Measurements from ENCODE around the gene AHCY.

DNA sequence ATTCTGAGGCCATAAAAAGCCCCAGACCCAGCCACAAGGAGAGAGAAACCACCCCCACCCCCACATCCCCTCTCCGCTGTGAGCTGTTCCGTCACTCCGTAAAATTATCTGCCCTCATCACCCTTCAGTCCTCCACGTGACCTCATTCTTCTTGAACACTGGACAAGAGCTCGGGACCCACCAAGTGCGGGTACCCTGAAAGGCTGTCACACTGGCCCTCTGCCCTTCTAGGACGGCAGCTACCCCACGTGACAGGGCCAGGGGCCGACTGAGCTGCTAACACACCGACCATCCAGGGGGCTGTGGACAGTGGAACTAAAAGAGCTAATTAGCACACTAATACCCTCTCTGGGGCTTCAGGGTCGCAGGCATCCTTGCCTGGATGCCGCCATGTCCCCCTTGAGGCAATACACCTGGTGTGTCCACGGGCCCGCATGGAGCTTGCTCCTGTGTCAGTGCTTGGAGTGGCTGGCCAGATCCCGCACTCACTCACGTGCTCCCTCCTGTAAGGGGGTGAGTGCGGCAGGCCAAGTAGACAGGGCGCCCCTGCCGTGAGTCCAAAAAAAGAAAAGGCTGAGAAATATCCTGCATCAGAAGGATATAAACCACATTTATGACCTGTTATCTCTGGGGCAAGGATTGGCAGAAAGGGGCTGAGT is 29.2 kb upstream of the AHCY start:
- TF ChIP-seq, protein P1, sequence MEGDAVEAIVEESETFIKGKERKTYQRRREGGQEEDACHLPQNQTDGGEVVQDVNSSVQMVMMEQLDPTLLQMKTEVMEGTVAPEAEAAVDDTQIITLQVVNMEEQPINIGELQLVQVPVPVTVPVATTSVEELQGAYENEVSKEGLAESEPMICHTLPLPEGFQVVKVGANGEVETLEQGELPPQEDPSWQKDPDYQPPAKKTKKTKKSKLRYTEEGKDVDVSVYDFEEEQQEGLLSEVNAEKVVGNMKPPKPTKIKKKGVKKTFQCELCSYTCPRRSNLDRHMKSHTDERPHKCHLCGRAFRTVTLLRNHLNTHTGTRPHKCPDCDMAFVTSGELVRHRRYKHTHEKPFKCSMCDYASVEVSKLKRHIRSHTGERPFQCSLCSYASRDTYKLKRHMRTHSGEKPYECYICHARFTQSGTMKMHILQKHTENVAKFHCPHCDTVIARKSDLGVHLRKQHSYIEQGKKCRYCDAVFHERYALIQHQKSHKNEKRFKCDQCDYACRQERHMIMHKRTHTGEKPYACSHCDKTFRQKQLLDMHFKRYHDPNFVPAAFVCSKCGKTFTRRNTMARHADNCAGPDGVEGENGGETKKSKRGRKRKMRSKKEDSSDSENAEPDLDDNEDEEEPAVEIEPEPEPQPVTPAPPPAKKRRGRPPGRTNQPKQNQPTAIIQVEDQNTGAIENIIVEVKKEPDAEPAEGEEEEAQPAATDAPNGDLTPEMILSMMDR (IDR thresholded peaks at IDR 0.05; ENCODE audit: low read depth, low read length): no peak
- TF ChIP-seq EZH2phosphoT487 (IDR thresholded peaks at IDR 0.05; ENCODE audit: low read depth): no peak
